Measurements from ENCODE around the gene JAK2.

DNA sequence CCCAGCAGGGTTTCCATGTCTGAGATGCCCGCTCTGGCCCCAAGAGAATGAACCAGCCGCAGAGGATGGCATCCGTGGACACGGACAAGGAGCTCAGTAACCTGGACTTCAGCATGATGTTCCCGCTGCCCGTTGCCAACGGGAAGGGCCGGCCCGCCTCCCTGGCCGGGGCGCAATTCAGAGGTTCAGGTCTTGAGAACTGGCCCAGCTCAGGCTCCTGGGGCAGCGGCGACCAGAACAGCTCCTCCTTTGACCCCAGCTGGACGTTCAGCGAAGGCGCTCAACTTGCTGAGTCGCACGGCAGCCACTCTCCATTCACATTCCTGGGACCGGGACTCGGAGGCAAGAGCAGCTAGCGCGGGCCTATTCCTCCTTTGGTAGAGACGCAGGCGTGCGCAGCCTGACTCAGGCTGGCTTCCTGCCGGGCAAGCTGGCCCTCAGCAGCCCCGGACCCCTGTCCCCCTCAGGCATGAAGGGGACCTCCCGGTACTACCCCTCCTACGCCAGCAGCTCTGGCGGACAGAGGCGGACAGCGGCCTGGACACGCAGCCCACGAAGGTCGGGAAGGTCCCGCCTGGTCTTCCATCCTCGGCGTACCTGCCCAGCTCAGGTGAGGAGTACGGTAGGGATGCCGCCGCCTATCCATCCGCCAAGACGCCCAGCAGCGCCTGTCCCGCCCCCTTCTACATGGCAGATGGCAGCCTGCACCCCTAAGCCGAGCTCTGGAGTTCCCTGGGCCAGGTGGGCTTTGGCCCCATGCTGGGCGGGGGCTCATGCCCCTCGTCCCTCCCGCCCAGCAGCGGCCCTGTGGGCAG, 126.0 kb downstream of the JAK2 start:
- TF ChIP-seq, protein P1, sequence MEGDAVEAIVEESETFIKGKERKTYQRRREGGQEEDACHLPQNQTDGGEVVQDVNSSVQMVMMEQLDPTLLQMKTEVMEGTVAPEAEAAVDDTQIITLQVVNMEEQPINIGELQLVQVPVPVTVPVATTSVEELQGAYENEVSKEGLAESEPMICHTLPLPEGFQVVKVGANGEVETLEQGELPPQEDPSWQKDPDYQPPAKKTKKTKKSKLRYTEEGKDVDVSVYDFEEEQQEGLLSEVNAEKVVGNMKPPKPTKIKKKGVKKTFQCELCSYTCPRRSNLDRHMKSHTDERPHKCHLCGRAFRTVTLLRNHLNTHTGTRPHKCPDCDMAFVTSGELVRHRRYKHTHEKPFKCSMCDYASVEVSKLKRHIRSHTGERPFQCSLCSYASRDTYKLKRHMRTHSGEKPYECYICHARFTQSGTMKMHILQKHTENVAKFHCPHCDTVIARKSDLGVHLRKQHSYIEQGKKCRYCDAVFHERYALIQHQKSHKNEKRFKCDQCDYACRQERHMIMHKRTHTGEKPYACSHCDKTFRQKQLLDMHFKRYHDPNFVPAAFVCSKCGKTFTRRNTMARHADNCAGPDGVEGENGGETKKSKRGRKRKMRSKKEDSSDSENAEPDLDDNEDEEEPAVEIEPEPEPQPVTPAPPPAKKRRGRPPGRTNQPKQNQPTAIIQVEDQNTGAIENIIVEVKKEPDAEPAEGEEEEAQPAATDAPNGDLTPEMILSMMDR (conservative IDR thresholded peaks at IDR 0.05) = no peak
- TF ChIP-seq EZH2 (IDR thresholded peaks at IDR 0.05; ENCODE audit: low read depth) = no peak

Data from PC-9 (cell line).